GM12878 (cell line): ENCODE data around the gene CENPF. TPM values are rescaled to one million over a fixed set of nuclear protein-coding genes. Genes with fewer than 3 reads are reported as not detected.

Source experiments
- ATAC-seq: fragments of 200-7000 bp; cut with Tn5 transposase; 3 replicates; pipeline ENCODE4 v1.9.1; 2020; ENCODE audit warnings: mild to moderate bottlenecking, moderate library complexity
- BruUV-seq: library from RNA; stranded (reverse); fragments of 400-500 nt; replicated peaks from 2 replicates; lab custom pipeline; 2021; lab: Mats Ljungman, UMichigan
- CTCF ChIA-PET: fragments of 300-600 bp; sonication (Branson Sonifier 250); formaldehyde crosslinking; extraction: SDS; loops from one replicate; lab custom pipeline; 2021; ENCODE audit warnings: inconsistent platforms; lab: Yijun Ruan, JAX
- POLR2A ChIA-PET: fragments of 350-600 bp; formaldehyde crosslinking; extraction: SDS; loops from one replicate; lab custom pipeline; 2021; ENCODE audit warnings: inconsistent platforms; lab: Charles Lee
- RAD21 ChIA-PET: fragments of 300-600 bp; sonication (Branson Sonifier 250); formaldehyde crosslinking; loops from one replicate; lab custom pipeline; 2023; ENCODE audit warnings: antibody characterized with exemption; ENCODE audit not compliant: unreplicated experiment; lab: Charles Lee
- SMC1A ChIA-PET: fragments of 300-600 bp; sonication (Branson Sonifier 250); formaldehyde crosslinking; loops from one replicate; lab custom pipeline; 2023; ENCODE audit not compliant: unreplicated experiment, uncharacterized antibody; lab: Charles Lee
- DNase-seq: peaks from one replicate; pipeline ENCODE4 v3.0.0-alpha.2; 2011; ENCODE audit warnings: low read depth, low spot score
- FAIRE-seq: peaks from 3 replicates; lab custom pipeline; 2011; peaks lifted over from hg19 to GRCh38; lab: Jason Lieb, UNC
- H2AFZ ChIP-seq: 2 replicates; pipeline ENCODE4 v1.6.0; 2011; ENCODE audit warnings: low read depth, low read length, control low read depth; ENCODE audit not compliant: control insufficient read depth
- H3K27ac ChIP-seq: 2 replicates; pipeline ENCODE4 v1.5.1; 2011; ENCODE audit warnings: control low read depth; ENCODE audit not compliant: control insufficient read depth, insufficient read depth
- H3K27me3 ChIP-seq, 2 experiments: replicated peaks in 1 of 2; 2 replicates each; pipeline versions ENCODE4 v1.6.0 to v1.6.1; 2011; ENCODE audit warnings: low read length in 1 of 2; ENCODE audit not compliant: control insufficient read depth in 2 of 2, insufficient read depth in 2 of 2
- H3K36me3 ChIP-seq, 2 experiments: 2 replicates each; pipeline ENCODE4 v1.5.1; 2011; ENCODE audit warnings: low read length in 1 of 2; ENCODE audit not compliant: control insufficient read depth in 2 of 2, insufficient read depth in 2 of 2
- H3K4me1 ChIP-seq: 2 replicates; pipeline ENCODE4 v1.6.1; 2011; ENCODE audit warnings: mild to moderate bottlenecking, low read length, moderate library complexity, mixed read lengths; ENCODE audit not compliant: control insufficient read depth, insufficient read depth
- H3K4me2 ChIP-seq: 2 replicates; pipeline ENCODE4 v1.6.0; 2011; ENCODE audit warnings: control low read depth; ENCODE audit not compliant: control insufficient read depth, insufficient read depth
- H3K4me3 ChIP-seq: fragments of 200-600 bp; sonication (generic); 2 replicates; pipeline ENCODE4 v1.5.1; 2016
- H3K79me2 ChIP-seq: 2 replicates; pipeline ENCODE4 v1.6.0; 2011; ENCODE audit warnings: low read length; ENCODE audit not compliant: control insufficient read depth, insufficient read depth
- H3K9ac ChIP-seq: 2 replicates; pipeline ENCODE4 v1.8.0; 2011; ENCODE audit warnings: low read length, control low read depth, mixed read lengths; ENCODE audit not compliant: control insufficient read depth, insufficient read depth
- H3K9me3 ChIP-seq: replicated peaks from 3 replicates; pipeline ENCODE4 v1.5.1; 2011; ENCODE audit warnings: mild to moderate bottlenecking, low read length; ENCODE audit not compliant: control insufficient read depth, insufficient read depth
- H4K20me1 ChIP-seq: 2 replicates; pipeline ENCODE4 v1.6.0; 2011; ENCODE audit not compliant: control insufficient read depth, insufficient read depth
- FOS ChIP-seq: IDR thresholded peaks from 3 replicates; pipeline ENCODE4 v1.6.1; 2011; ENCODE audit warnings: borderline replicate concordance; ENCODE audit not compliant: insufficient read length; ENCODE audit errors: extremely low read depth
- HCFC1 ChIP-seq: fragments of 150-350 bp; IDR thresholded peaks from 2 replicates; pipeline ENCODE4 v1.6.1; 2014; ENCODE audit warnings: low read length
- IKZF2 ChIP-seq, 2 experiments: fragments of 450-650 bp; IDR thresholded peaks; 2 replicates each; pipeline ENCODE4 v1.6.1; 2017; ENCODE audit warnings: mild to moderate bottlenecking in 2 of 2, moderate library complexity in 2 of 2
- IRF4 ChIP-seq: IDR thresholded peaks from 2 replicates; pipeline ENCODE4 v1.6.1; 2011; ENCODE audit warnings: low read depth, low read length
- MEF2A ChIP-seq: IDR thresholded peaks from 2 replicates; pipeline ENCODE4 v1.6.1; 2011; ENCODE audit warnings: low read depth, mild to moderate bottlenecking, low read length, moderate library complexity; ENCODE audit not compliant: insufficient read depth
- MTA3 ChIP-seq: IDR thresholded peaks from 2 replicates; pipeline ENCODE4 v1.6.1; 2012; ENCODE audit warnings: low read length, inconsistent platforms, borderline replicate concordance
- MYC ChIP-seq: IDR thresholded peaks from 2 replicates; pipeline ENCODE4 v1.6.1; 2011; ENCODE audit warnings: mild to moderate bottlenecking, low read length, moderate library complexity, inconsistent platforms; ENCODE audit not compliant: insufficient read depth, insufficient replicate concordance, insufficient read length, severe bottlenecking
- NR2C1 ChIP-seq: fragments of 450-650 bp; IDR thresholded peaks from 2 replicates; pipeline ENCODE4 v1.6.1; 2017; ENCODE audit warnings: antibody characterized with exemption, mild to moderate bottlenecking, moderate library complexity
- SIX5 ChIP-seq: IDR thresholded peaks from 2 replicates; pipeline ENCODE4 v1.6.1; 2011; ENCODE audit warnings: mild to moderate bottlenecking, low read depth, low read length, moderate library complexity; ENCODE audit not compliant: severe bottlenecking
- SMAD1 ChIP-seq: fragments of 450-650 bp; IDR thresholded peaks from 2 replicates; pipeline ENCODE4 v1.6.1; 2018; ENCODE audit warnings: mild to moderate bottlenecking, low read depth; ENCODE audit not compliant: partially characterized antibody
- SREBF1 ChIP-seq: IDR thresholded peaks from 2 replicates; pipeline ENCODE4 v1.6.1; 2012; ENCODE audit warnings: mild to moderate bottlenecking, low read length
- SREBF2 ChIP-seq: IDR thresholded peaks from 2 replicates; pipeline ENCODE4 v1.6.1; 2012; ENCODE audit warnings: mild to moderate bottlenecking, low read length
- STAT1 ChIP-seq: fragments of 450-650 bp; conservative IDR thresholded peaks from 2 replicates; pipeline ENCODE4 v1.6.1; 2014; ENCODE audit warnings: antibody characterized with exemption, mild to moderate bottlenecking
- TBL1XR1 ChIP-seq: IDR thresholded peaks from 2 replicates; pipeline ENCODE4 v1.6.1; 2012; ENCODE audit warnings: low read depth, low read length, improper control_type of control experiment
- TCF12 ChIP-seq: IDR thresholded peaks from 2 replicates; pipeline ENCODE4 v1.6.1; 2011; ENCODE audit warnings: low read depth, mild to moderate bottlenecking, low read length
- ZNF687 ChIP-seq: fragments of 450-650 bp; IDR thresholded peaks from 2 replicates; pipeline ENCODE4 v1.6.1; 2017; ENCODE audit warnings: mild to moderate bottlenecking, moderate library complexity
- WGBS: methylation state at CpG from one replicate; pipeline ENCODE4 v1.1.6; 2016; ENCODE audit warnings: low lambda C conversion rate; ENCODE audit not compliant: insufficient replicate concordance, insufficient coverage; ENCODE audit errors: missing lambda C conversion rate; 5-methylcytosine and 5-hydroxymethylcytosine counted together
- in situ Hi-C: fragments of 300-500 bp; cut with MboI; formaldehyde crosslinking; loops from 9 replicates; pipeline ENCODE4 v1.14.3; 2018; ENCODE audit warnings: mixed read lengths
- intact Hi-C: fragments of 100-400 bp; cut with micrococcal nuclease; formaldehyde crosslinking; loops from one replicate; pipeline ENCODE4 v1.14.2; 2022; ENCODE audit not compliant: unreplicated experiment
- polyA plus RNA-seq, 11 experiments: library from polyadenylated mRNA; depleted of rRNA in 4 of 11; unstranded in 6 of 11; stranded (reverse) in 5 of 11; fragments of >200 nt; fragmentation: Nextera tagmentation in 4 of 11; fragmentation: Illumina TruSeq in 1 of 11; extraction: Ambion mirVana in 4 of 11; extraction: Trizol in 1 of 11; gene quantifications; 1 replicate in 1 of 11; 2 replicates in 10 of 11; pipeline versions ENCODE4 v1.2.1 to v1.2.3, GENCODE V29; 2011 to 2016; ENCODE audit warnings: inconsistent platforms in 2 of 11, missing spikeins in 2 of 11, low read depth in 1 of 11
- total RNA-seq, 4 experiments: library from RNA; depleted of rRNA in 3 of 4; stranded (reverse); fragments of >200 nt in 3 of 4; fragmentation: Illumina TruSeq in 1 of 4; extraction: Trizol in 1 of 4; gene quantifications; 2 replicates each; pipeline versions ENCODE4 v1.2.1 to v1.2.3, GENCODE V29; 2013 to 2021

CENPF gene
- total and polyA plus RNA-seq, 10 of the 15 experiments (the other 5 are each of a cell fraction or from before 2014, with no cell fraction given): 26.0 to 132 (median 70.5) TPM

GRCh38 chr1:214568328-214568727 lies 34.7 kb upstream of the CENPF start (continued):
- TF ChIP-seq ZNF687: no peak
- TF ChIP-seq SMAD1: no peak
- TF ChIP-seq TBL1XR1: no peak
- no peak for TF ChIP-seq SIX5
- no peak for TF ChIP-seq IRF4

- Histone ChIP-seq H3K4me3 (no peak overlapping the region), H3K9me3 (no peaks in the 10 kb centered on the region), H3K27ac (no peak overlapping the region), H3K36me3 (no peaks in the 10 kb centered on the region), H3K4me1 (no peaks in the 10 kb centered on the region), H3K79me2 (no peaks in the 10 kb centered on the region), H4K20me1 (no peaks in the 10 kb centered on the region), H3K9ac (no peak overlapping the region), H3K27me3 (no peaks in the 10 kb centered on the region), H3K4me2 (no peak overlapping the region), H2AFZ (no peak overlapping the region)
- in situ Hi-C loops: no loop called here
- DNase-seq: no peak
- ChIA-PET CTCF (interaction anchor here (1.7 to 2.5 kb wide), 2 partner anchors 19 to 238 kb away, joined by 5 to 9 read pairs; no protein-coding TSS in a partner anchor), POLR2A (interaction anchor here (0.6 kb wide), 1 partner anchor 29 kb away, joined by 3 read pairs; no protein-coding TSS in a partner anchor), RAD21 (interaction anchor here (1.2 to 2.8 kb wide), 2 partner anchors 19 to 130 kb away, joined by 5 to 9 read pairs; no protein-coding TSS in a partner anchor), SMC1A (interaction anchor here (4.9 to 6.4 kb wide), 4 partner anchors 12 to 30 kb away, joined by 21 to 64 read pairs (median 44); partner anchors contain the start of gene PTPN14)
- no peak for FAIRE-seq
- WGBS: 43% methylated on average over 2 of the region's 2 CpGs
- intact Hi-C loops: no loop called here
- no peak for ATAC-seq
- TF ChIP-seq STAT1 (no peak), SREBF2 (no peak), MEF2A (no peak), IKZF2 (IDR thresholded peaks at IDR 0.05) (no peak), FOS (no peak), NR2C1 (no peak), MTA3 (no peak), SREBF1 (no peak), HCFC1 (no peak), MYC (no peak), TCF12 (no peak)
- no TSS peak for BruUV-seq
Measured at GRCh38 chr1:214569357-214570004, 33.5 kb upstream of the CENPF start.
